Endothelial cell (in vitro differentiated cells): ENCODE results near the gene SULT1C2. TPM values are rescaled to one million over a fixed set of nuclear protein-coding genes. Genes with fewer than 3 reads are reported as not detected.

Experiments
- DNase-seq: peaks from one replicate; pipeline ENCODE4 v3.0.0; 2021; ENCODE audit warnings: low spot score
- H3K27ac Mint-ChIP-seq: one replicate; pipeline ENCODE4 v1.8.0; 2021; ENCODE audit warnings: mixed read lengths, inconsistent platforms; ENCODE audit not compliant: unreplicated experiment
- H3K27me3 Mint-ChIP-seq: one replicate; pipeline ENCODE4 v1.8.0; 2021; ENCODE audit warnings: mild to moderate bottlenecking, moderate library complexity, mixed read lengths, inconsistent platforms; ENCODE audit not compliant: unreplicated experiment
- H3K36me3 Mint-ChIP-seq: one replicate; pipeline ENCODE4 v1.8.0; 2021; ENCODE audit warnings: mild to moderate bottlenecking, low read depth, mixed read lengths, inconsistent platforms; ENCODE audit not compliant: unreplicated experiment
- H3K4me1 Mint-ChIP-seq: one replicate; pipeline ENCODE4 v1.8.0; 2021; ENCODE audit warnings: mild to moderate bottlenecking, mixed read lengths, inconsistent platforms; ENCODE audit not compliant: unreplicated experiment
- H3K4me3 Mint-ChIP-seq: one replicate; pipeline ENCODE4 v1.8.0; 2021; ENCODE audit warnings: mild to moderate bottlenecking, mixed read lengths, inconsistent platforms; ENCODE audit not compliant: unreplicated experiment
- H3K9me3 Mint-ChIP-seq: one replicate; pipeline ENCODE4 v1.8.0; 2021; ENCODE audit warnings: mixed read lengths, inconsistent platforms; ENCODE audit not compliant: unreplicated experiment
- CTCF ChIP-seq: fragments of 200-600 bp; sonication (generic); IDR thresholded peaks from one replicate; pipeline ENCODE4 v1.5.0; 2021; ENCODE audit warnings: antibody characterized with exemption; ENCODE audit not compliant: unreplicated experiment
- total RNA-seq: library from RNA; stranded (reverse); fragmentation: NEBNext Ultra II Directional; extraction: Animal tissue kit (Norgen Biotek cat#: 25700); gene quantifications from one replicate; pipeline ENCODE4 v1.2.1, GENCODE V29; 2021; ENCODE audit not compliant: unreplicated experiment

The SULT1C2 gene
- total RNA-seq, 1 donor from 2014 or later = 0.85 TPM

- Mint-ChIP-seq H3K27ac (no peak overlapping the region), H3K4me1 (peaks cover 28% of the 10 kb centered on the region), H3K9me3 (no peaks in the 10 kb centered on the region), H3K27me3 (peaks cover 7% of the 10 kb centered on the region), H3K4me3 (no peak overlapping the region), H3K36me3 (peaks cover 28% of the 10 kb centered on the region)
- TF ChIP-seq CTCF = no peak
- DNase-seq = no peak
Measured at GRCh38 chr2:108287169-108287568, 1.5 kb upstream of the SULT1C2 start.

- peaks cover 22% of the 10 kb centered on the region for H3K4me1 Mint-ChIP-seq
- DNase-seq = no peak
- no peak overlapping the region for H3K4me3 Mint-ChIP-seq
- peaks cover 9% of the 10 kb centered on the region for H3K27me3 Mint-ChIP-seq
- H3K27ac Mint-ChIP-seq = no peak overlapping the region
- no peak for TF ChIP-seq CTCF
- H3K9me3 Mint-ChIP-seq = no peaks in the 10 kb centered on the region
- peaks cover 21% of the 10 kb centered on the region for H3K36me3 Mint-ChIP-seq
Measured at GRCh38 chr2:108293850-108294249, 5.2 kb downstream of the SULT1C2 start.

- Mint-ChIP-seq H3K9me3 (no peaks in the 10 kb centered on the region), H3K27me3 (peaks cover 7% of the 10 kb centered on the region), H3K36me3 (peaks cover 8% of the 10 kb centered on the region), H3K4me1 (peaks cover 8% of the 10 kb centered on the region), H3K4me3 (no peak overlapping the region), H3K27ac (no peak overlapping the region)
- TF ChIP-seq CTCF = no peak
- DNase-seq = no peak
Measured at GRCh38 chr2:108297436-108298141, 8.9 kb downstream of the SULT1C2 start.

- no peak for DNase-seq
- H3K4me3 Mint-ChIP-seq = no peak overlapping the region
- H3K27me3 Mint-ChIP-seq = peaks cover 7% of the 10 kb centered on the region
- TF ChIP-seq CTCF = no peak
- no peaks in the 10 kb centered on the region for H3K9me3 Mint-ChIP-seq
- peaks cover 3% of the 10 kb centered on the region for H3K36me3 Mint-ChIP-seq
- no peak overlapping the region for H3K27ac Mint-ChIP-seq
- no peaks in the 10 kb centered on the region for H3K4me1 Mint-ChIP-seq
Measured at GRCh38 chr2:108301558-108301957, 12.9 kb downstream of the SULT1C2 start.

GRCh38 chr2:108304975-108305374, 16.3 kb downstream of the SULT1C2 start:
- Mint-ChIP-seq H3K27ac (no peak overlapping the region), H3K9me3 (no peaks in the 10 kb centered on the region), H3K4me1 (no peaks in the 10 kb centered on the region), H3K36me3 (peaks cover 8% of the 10 kb centered on the region), H3K4me3 (no peak overlapping the region), H3K27me3 (peaks cover 6% of the 10 kb centered on the region)
- DNase-seq = no peak
- TF ChIP-seq CTCF = no peak
